Measurements from ENCODE around the gene TIE1. TPM values are rescaled to one million over a fixed set of nuclear protein-coding genes. Genes with fewer than 3 reads are reported as not detected.
A peak's percentile ranks its signal among the peaks of the same experiment; 100 is the strongest.

The TIE1 gene
- total and polyA plus RNA-seq, 2 of the 13 experiments (the other 11 are each of a cell fraction or from before 2014, with no cell fraction given) = 0.58 to 0.84 TPM

- peak; percentile 58; the same call in 1 of the 2 replicates for TF ChIP-seq ZFP1 (CRISPR knock-in tag; IDR thresholded peaks at IDR 0.05)
- TF ChIP-seq TERF1 (CRISPR knock-in tag; IDR thresholded peaks at IDR 0.05) = no peak
- TF ChIP-seq TARDBP (CRISPR knock-in tag; IDR thresholded peaks at IDR 0.05) = peak; percentile 77; the same call in 1 of the 2 replicates
- TF ChIP-seq MED8 (CRISPR knock-in tag; IDR thresholded peaks at IDR 0.05; ENCODE audit: insufficient replicate concordance) = peak; percentile 36
- no peak for TF ChIP-seq ZBTB33 (CRISPR knock-in tag; IDR thresholded peaks at IDR 0.05)
- no peak; the same call in 1 of the 2 replicates for TF ChIP-seq TIGD3 (CRISPR knock-in tag; IDR thresholded peaks at IDR 0.05; ENCODE audit: borderline replicate concordance)
- no peak; the same call in 1 of the 2 replicates for TF ChIP-seq ATF6 (CRISPR knock-in tag; conservative IDR thresholded peaks at IDR 0.05)
- no peak for TF ChIP-seq ZNF17 (CRISPR knock-in tag; IDR thresholded peaks at IDR 0.05)
- TF ChIP-seq ZNF747 (CRISPR knock-in tag; IDR thresholded peaks at IDR 0.05; ENCODE audit: borderline replicate concordance) = peak; percentile 58; the same call in 1 of the 2 replicates
- TF ChIP-seq ZBTB21 (CRISPR knock-in tag; IDR thresholded peaks at IDR 0.05) = no peak
- TF ChIP-seq CAMTA2 (CRISPR knock-in tag; IDR thresholded peaks at IDR 0.05; ENCODE audit: borderline replicate concordance) = no peak
- TF ChIP-seq ZNF121 (CRISPR knock-in tag; IDR thresholded peaks at IDR 0.05) = peak; percentile 48; the same call in 1 of the 2 replicates
- no peak for TF ChIP-seq DMTF1 (CRISPR knock-in tag; IDR thresholded peaks at IDR 0.05)
- 0 out of 2 replicates have a peak, but pooled peaks have one; percentile 17 for TF ChIP-seq ZFP82 (CRISPR knock-in tag; IDR thresholded peaks at IDR 0.05; ENCODE audit: borderline replicate concordance)
- TF ChIP-seq TCF7 (IDR thresholded peaks at IDR 0.05; ENCODE audit: low read depth) = no peak
These were observed 67.3 kb downstream of the TIE1 start, which contains the start of gene ELOVL1 (continued) for GRCh38 chr1:43367904-43368645.

Data from HepG2 (cell line).